Neural progenitor cell (in vitro differentiated cells): ENCODE measurements around the gene TRAK2.

Experiments used
- CTCF ChIP-seq: fragments of 200-600 bp; sonication (generic); IDR thresholded peaks from 2 replicates; pipeline ENCODE4 v1.5.1; 2017; ENCODE audit warnings: antibody characterized with exemption, mild to moderate bottlenecking
- EZH2phosphoT487 ChIP-seq: fragments of 200-600 bp; sonication (generic); IDR thresholded peaks from 2 replicates; pipeline ENCODE4 v1.6.1; 2017; ENCODE audit warnings: antibody characterized with exemption

GRCh38 chr2:201458381-201458780 lies 7.1 kb upstream of the TRAK2 start:
- TF ChIP-seq CTCF (no peak), EZH2phosphoT487 (no peak)
